ENCODE measurements around the gene KLF3. TPM values are rescaled to one million over a fixed set of nuclear protein-coding genes. Genes with fewer than 3 reads are reported as not detected.
A peak's percentile ranks its signal among the peaks of the same experiment; 100 is the strongest.

Gene KLF3
- total and polyA plus RNA-seq, 2 of the 4 experiments (the other 2 are of a cell fraction), result 8.2 to 12.6 TPM

GRCh38 chr4:38667085-38667893 is 3.3 kb downstream of the KLF3 start:
- peak overlapping the region; percentile 90 for H3K18ac ChIP-seq (ENCODE audit: low read depth, low read length)
- peak overlapping the region; percentile 77; the same call in 1 of the 2 replicates for H3K4me3 ChIP-seq (ENCODE audit: insufficient read depth, low read depth, low read length)
- no peaks in the 10 kb centered on the region for H3K27me3 ChIP-seq (ENCODE audit: control insufficient read depth, insufficient read depth, low read length)
- H4K5ac ChIP-seq (ENCODE audit: low read depth, low read length), result peak overlapping the region; percentile 84
- POLR2A ChIA-PET (ENCODE audit: unreplicated experiment), result no interaction called here
- H3K4me1 ChIP-seq (ENCODE audit: control insufficient read depth, insufficient read depth, low read length), result peaks cover 20% of the 10 kb centered on the region
- H3K9ac ChIP-seq (ENCODE audit: low read depth, low read length), result peak overlapping the region; percentile 90
- H2BK15ac ChIP-seq (ENCODE audit: low read depth, low read length), result peak overlapping the region; percentile 82
- peak overlapping the region; percentile 92 for H3K4me2 ChIP-seq (ENCODE audit: low read depth, low read length)
- peak overlapping the region; percentile 93; the same call in 1 of the 2 replicates for H3K23ac ChIP-seq (ENCODE audit: low read depth, low read length)
- H3K36me3 ChIP-seq (ENCODE audit: control insufficient read depth, insufficient read depth, low read length), result no peaks in the 10 kb centered on the region; the same call in 1 of the 2 replicates
- H4K91ac ChIP-seq (ENCODE audit: insufficient read depth, low read depth, low read length), result peak overlapping the region; percentile 89
- peak overlapping the region; percentile 97 for H3K56ac ChIP-seq (ENCODE audit: extremely low read depth, insufficient read depth, low read length)
- in situ Hi-C loops (cut with MboI; ENCODE audit: low sequenced_read_pairs) (no loop called here), intact Hi-C loops (cut with micrococcal nuclease) (loop anchor here (2.0 kb wide), 1 partner anchor 348 kb away; no protein-coding TSS in a partner anchor), dilution Hi-C loops (cut with HindIII; ENCODE audit: low sequenced_read_pairs, unreplicated experiment) (no loop called here)
- peaks cover 16 to 39% of the 10 kb centered on the region in 2 experiments for H3K79me1 ChIP-seq (ENCODE audit: low read depth in 1 of 2, low read length in 2 of 2)
- DNase-seq, result peak; percentile 99
- BruUV-seq (replicated peaks), result no TSS peak
- H2AK9ac ChIP-seq (replicated peaks; ENCODE audit: low read depth, low read length, poor library complexity), result peak overlapping the region; percentile 11
- peak overlapping the region; percentile 68 for H2BK20ac ChIP-seq (ENCODE audit: low read depth, low read length)
- no peaks in the 10 kb centered on the region for H3K9me3 ChIP-seq (ENCODE audit: control insufficient read depth, insufficient read depth, low read length)
- H4K20me1 ChIP-seq (ENCODE audit: insufficient read depth, low read length), result peaks cover 31% of the 10 kb centered on the region
- peak overlapping the region; percentile 92 for H3K4ac ChIP-seq (ENCODE audit: low read depth, low read length)
- H3K14ac ChIP-seq (replicated peaks; ENCODE audit: low read depth, low read length), result peak overlapping the region; percentile 89
- H2BK120ac ChIP-seq (ENCODE audit: low read depth, low read length), result peak overlapping the region; percentile 86
- CTCF ChIA-PET, result interaction anchor here (0.8 to 1.0 kb wide), 2 partner anchors 8 to 129 kb away, joined by 3 to 4 read pairs; no protein-coding TSS in a partner anchor
- 0% methylated on average over 2 of the region's 11 CpGs; no CpG with 5 or more reads in 1 of the 2 experiments for WGBS, 2 experiments (ENCODE audit: extremely low coverage in 2 of 2, insufficient read length in 1 of 2)
- peaks cover 16% of the 10 kb centered on the region for H3K9me1 ChIP-seq (ENCODE audit: insufficient read depth, low read length)
- H3K27ac ChIP-seq (ENCODE audit: insufficient read depth, low read length), result peak overlapping the region; percentile 96
- peak; percentile 46 for ATAC-seq (ENCODE audit: low read depth)
- peak overlapping the region; percentile 54 for H2AFZ ChIP-seq (replicated peaks; ENCODE audit: low read length, poor library complexity)
- H4K8ac ChIP-seq (ENCODE audit: low read depth in 2 of 2, low read length in 2 of 2), result peak overlapping the region; percentile 67 to 91
- peak overlapping the region; percentile 95 for H2BK5ac ChIP-seq (ENCODE audit: low read depth, low read length, poor library complexity, severe bottlenecking)
- H2AK5ac ChIP-seq (ENCODE audit: low read depth, low read length), result peak overlapping the region; percentile 87
- no peak for TF ChIP-seq ELK1 (IDR thresholded peaks at IDR 0.05; ENCODE audit: borderline replicate concordance, low read depth, low read length)
- TF ChIP-seq CEBPB (IDR thresholded peaks at IDR 0.05; ENCODE audit: low read depth, low read length), result peak; percentile 99
- TF ChIP-seq MAFK (IDR thresholded peaks at IDR 0.05; ENCODE audit: low read depth, low read length), result no peak
- TF ChIP-seq RCOR1 (IDR thresholded peaks at IDR 0.05; ENCODE audit: insufficient replicate concordance, low read length), result no peak
- no peak for TF ChIP-seq SMC3 (IDR thresholded peaks at IDR 0.05; ENCODE audit: low read depth, low read length)
- TF ChIP-seq RAD21 (IDR thresholded peaks at IDR 0.05; ENCODE audit: low read length), result no peak
- 0 out of 2 replicates have a peak, but pooled peaks have one; percentile 43 for TF ChIP-seq CHD1 (IDR thresholded peaks at IDR 0.05; ENCODE audit: low read depth, low read length)
- TF ChIP-seq BHLHE40 (IDR thresholded peaks at IDR 0.05; ENCODE audit: low read depth, low read length), result peak; percentile 14; the same call in 1 of the 2 replicates
- no peak for TF ChIP-seq MXI1 (IDR thresholded peaks at IDR 0.05; ENCODE audit: borderline replicate concordance, low read depth, low read length)
- TF ChIP-seq FOS (IDR thresholded peaks at IDR 0.05; ENCODE audit: low read depth, low read length), result peak; percentile 63; the same call in 1 of the 2 replicates
- peak; percentile 91 for TF ChIP-seq POLR2A (IDR thresholded peaks at IDR 0.05; ENCODE audit: low read depth, low read length)
- peak; percentile 37; the same call in 1 of the 2 replicates for TF ChIP-seq MAZ (IDR thresholded peaks at IDR 0.05; ENCODE audit: borderline replicate concordance, low read depth, low read length)
- TF ChIP-seq RFX5 (IDR thresholded peaks at IDR 0.05; ENCODE audit: low read depth, low read length), result no peak; the same call in 1 of the 2 replicates
- TF ChIP-seq NFE2L2 (IDR thresholded peaks at IDR 0.05; ENCODE audit: low read depth, low read length), result 0 out of 2 replicates have a peak, but pooled peaks have one; percentile 25
- no peak for TF ChIP-seq USF2 (IDR thresholded peaks at IDR 0.05; ENCODE audit: low read depth, low read length)
